IPS-18a (cell line): ENCODE results near the gene C2orf80.
"Not testable (repeated sequence)": the region's sequence is repeated elsewhere in the genome, so short reads cannot be mapped to it uniquely, and the experiment has no call there.

Source experiments
- H3K27ac ChIP-seq: one replicate; pipeline ENCODE4 v1.5.1; 2013; ENCODE audit warnings: low read length
- H3K27me3 ChIP-seq: one replicate; pipeline ENCODE4 v1.6.1; 2013; ENCODE audit warnings: mild to moderate bottlenecking, low read length; ENCODE audit not compliant: control insufficient read depth, insufficient read depth
- H3K36me3 ChIP-seq: one replicate; pipeline ENCODE4 v1.6.1; 2013; ENCODE audit warnings: low read depth, low read length; ENCODE audit not compliant: control insufficient read depth
- H3K4me1 ChIP-seq: one replicate; pipeline ENCODE4 v1.6.1; 2013; ENCODE audit warnings: low read depth, low read length; ENCODE audit not compliant: control insufficient read depth
- H3K4me3 ChIP-seq: one replicate; pipeline ENCODE4 v1.5.1; 2013; ENCODE audit warnings: low read length
- H3K9ac ChIP-seq: one replicate; pipeline ENCODE4 v1.6.1; 2013; ENCODE audit warnings: mild to moderate bottlenecking, low read length, moderate library complexity
- H3K9me3 ChIP-seq: one replicate; pipeline ENCODE4 v1.6.1; 2013; ENCODE audit warnings: low read depth, low read length; ENCODE audit not compliant: control insufficient read depth

C2orf80 gene

DNA sequence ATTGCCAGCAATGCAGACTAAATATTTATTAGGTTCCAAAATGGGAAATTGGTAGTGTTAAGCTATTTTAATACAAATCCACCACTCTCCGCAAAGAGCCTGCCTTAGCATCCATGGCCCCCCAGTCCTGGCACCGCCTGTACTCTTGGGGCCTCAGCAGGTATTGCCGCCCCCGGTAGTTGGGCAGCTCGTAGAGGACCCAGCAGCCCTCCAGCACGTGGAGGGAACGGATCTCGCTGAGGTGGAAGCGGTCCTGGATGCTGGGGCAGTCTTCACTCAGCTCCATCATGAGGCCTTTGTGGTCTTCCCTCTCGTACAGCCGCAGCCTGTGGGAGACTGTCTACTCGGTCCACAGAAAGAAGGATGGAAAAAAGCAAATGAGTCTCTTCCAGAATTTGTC is 61.7 kb downstream of the C2orf80 start:
- Histone ChIP-seq H3K9me3 (no peaks in the 10 kb centered on the region), H3K27ac (no peak overlapping the region), H3K4me3 (no peak overlapping the region), H3K4me1 (no peaks in the 10 kb centered on the region), H3K27me3 (no peaks in the 10 kb centered on the region), H3K9ac (no peak overlapping the region), H3K36me3 (no peaks in the 10 kb centered on the region)

DNA sequence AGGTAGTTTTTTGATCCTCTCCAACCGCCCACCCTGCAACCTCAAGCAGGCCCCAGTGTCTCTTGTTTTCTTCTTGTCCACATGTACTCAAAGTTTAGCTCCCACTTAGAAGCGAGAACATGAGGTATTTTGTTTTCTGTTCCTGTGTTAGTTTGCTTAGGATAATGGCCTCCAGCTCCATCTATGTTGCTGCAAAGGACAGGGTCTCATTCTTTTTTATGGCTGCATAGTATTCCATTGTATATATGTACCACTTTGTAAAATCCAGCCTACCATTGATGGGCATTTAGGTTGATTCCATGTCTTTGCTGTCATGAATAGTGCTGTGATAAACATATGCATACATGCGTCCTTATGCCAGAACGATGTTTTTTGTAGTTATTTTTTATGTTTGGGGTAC is 62.7 kb downstream of the C2orf80 start:
- Histone ChIP-seq H3K9me3 (no peaks in the 10 kb centered on the region), H3K36me3 (no peaks in the 10 kb centered on the region), H3K4me1 (no peaks in the 10 kb centered on the region), H3K27ac (no peak overlapping the region), H3K9ac (no peak overlapping the region), H3K27me3 (no peaks in the 10 kb centered on the region), H3K4me3 (no peak overlapping the region)

DNA sequence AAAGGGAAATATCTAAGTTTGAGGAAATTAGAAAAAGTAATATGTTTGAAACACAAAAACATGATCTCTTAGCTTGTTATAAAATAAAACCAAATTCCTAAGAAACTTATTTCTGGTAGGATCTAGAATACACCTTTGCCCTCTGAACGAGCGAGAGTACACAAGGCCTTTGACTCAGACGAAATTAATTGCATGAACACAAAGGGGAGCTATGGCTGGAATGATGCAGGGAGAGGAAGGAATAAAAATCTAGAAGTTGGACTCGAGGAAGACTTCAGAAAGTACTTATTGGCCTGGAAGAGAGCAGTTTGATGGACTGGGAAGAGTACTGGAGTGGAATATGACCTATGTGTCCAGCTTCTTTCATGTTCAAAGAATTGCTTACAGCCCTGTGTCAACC is 64.6 kb downstream of the C2orf80 start:
- H3K4me3 ChIP-seq, result no peak overlapping the region
- no peaks in the 10 kb centered on the region for H3K9me3 ChIP-seq
- H3K36me3 ChIP-seq, result no peaks in the 10 kb centered on the region
- H3K4me1 ChIP-seq, result no peaks in the 10 kb centered on the region
- no peaks in the 10 kb centered on the region for H3K27me3 ChIP-seq
- no peak overlapping the region for H3K9ac ChIP-seq
- no peak overlapping the region for H3K27ac ChIP-seq

DNA sequence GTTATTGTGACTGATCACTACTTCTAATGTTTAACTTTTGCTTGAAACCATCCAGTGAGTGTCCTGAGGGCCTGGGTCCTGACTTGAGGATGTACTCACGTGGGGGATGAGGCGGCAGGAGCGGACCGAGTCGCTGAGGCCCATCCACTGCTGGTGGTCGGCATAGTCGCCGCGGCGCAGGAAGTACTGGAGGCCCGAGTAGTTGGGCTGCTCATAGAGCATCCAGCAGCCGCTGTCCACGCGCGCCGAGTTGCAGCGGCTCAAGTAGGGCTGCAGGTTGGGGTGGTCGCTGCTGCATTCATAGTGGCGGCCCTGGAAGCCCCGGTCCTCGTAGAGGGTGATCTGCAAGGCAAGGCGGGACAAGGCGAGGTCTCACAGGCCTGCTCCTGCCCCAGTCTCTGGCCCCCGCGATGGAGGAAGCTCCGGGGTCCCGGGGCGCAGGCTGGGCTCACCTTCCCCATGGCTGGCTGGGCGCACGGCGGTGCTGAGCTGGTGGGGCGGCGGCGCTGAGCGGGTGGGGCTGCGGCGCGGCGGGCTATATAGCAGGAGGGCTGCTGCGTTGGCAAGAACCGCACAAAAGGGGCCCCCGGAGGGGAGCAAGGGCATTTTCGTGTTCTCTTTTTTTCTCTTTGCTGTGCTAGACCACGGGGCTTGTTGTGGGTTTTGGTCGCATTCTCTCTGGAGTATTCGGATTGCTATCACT is 65.7 kb downstream of the C2orf80 start, which contains the start of gene CRYGD:
Gene CRYGD, minus strand, starts transcription at position 512 of the 703 bp plus-strand sequence. Its CDS starts 51 bp downstream, at position 461.
- H3K4me3 ChIP-seq, H3K36me3 ChIP-seq, H3K9ac ChIP-seq, H3K27me3 ChIP-seq, H3K9me3 ChIP-seq, H3K4me1 ChIP-seq, H3K27ac ChIP-seq: not testable (repeated sequence)

DNA sequence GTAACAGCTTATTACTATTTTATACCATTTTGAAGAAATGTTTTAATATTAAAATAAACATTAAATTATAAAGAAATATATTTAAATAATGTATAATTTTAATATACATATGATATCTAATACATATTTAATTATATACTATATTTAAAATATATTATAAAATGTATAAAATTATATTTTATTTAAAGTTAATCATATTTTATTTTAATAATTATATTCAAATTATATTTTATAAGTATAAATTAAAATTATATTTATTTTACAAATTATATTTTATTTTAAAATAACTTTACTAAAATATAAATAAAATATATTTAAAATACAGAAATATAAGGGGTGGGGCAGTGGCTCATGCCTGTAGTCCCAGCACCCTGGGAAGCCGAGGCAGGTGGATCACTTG is 67.6 kb downstream of the C2orf80 start:
- no peak overlapping the region for H3K27ac ChIP-seq
- no peaks in the 10 kb centered on the region for H3K9me3 ChIP-seq
- no peaks in the 10 kb centered on the region for H3K27me3 ChIP-seq
- no peak overlapping the region for H3K9ac ChIP-seq
- H3K4me1 ChIP-seq, result no peaks in the 10 kb centered on the region
- H3K36me3 ChIP-seq, result no peaks in the 10 kb centered on the region
- H3K4me3 ChIP-seq, result no peak overlapping the region

DNA sequence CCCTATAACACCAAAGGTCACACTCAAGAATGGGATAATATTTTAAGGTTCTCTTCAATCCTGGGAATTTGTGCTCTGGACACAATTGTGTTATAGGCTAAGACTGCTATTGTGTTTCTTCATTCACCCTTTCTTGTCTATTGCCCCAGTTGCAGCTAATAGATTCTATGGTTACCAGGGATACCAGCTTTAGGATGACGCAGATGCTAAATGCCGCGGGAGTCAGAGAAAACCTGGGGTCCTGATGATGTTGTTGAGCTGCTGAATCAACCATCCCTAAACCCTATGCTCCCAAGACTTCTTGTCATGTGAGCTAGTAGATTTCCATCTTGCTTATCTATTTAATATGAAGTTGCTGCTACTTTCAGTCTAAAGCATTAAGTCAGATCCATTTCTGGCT is 70.9 kb downstream of the C2orf80 start:
- H3K27ac ChIP-seq, result no peak overlapping the region
- no peak overlapping the region for H3K4me3 ChIP-seq
- no peaks in the 10 kb centered on the region for H3K27me3 ChIP-seq
- no peaks in the 10 kb centered on the region for H3K4me1 ChIP-seq
- H3K36me3 ChIP-seq, result no peaks in the 10 kb centered on the region
- H3K9ac ChIP-seq, result no peak overlapping the region
- H3K9me3 ChIP-seq, result no peaks in the 10 kb centered on the region

DNA sequence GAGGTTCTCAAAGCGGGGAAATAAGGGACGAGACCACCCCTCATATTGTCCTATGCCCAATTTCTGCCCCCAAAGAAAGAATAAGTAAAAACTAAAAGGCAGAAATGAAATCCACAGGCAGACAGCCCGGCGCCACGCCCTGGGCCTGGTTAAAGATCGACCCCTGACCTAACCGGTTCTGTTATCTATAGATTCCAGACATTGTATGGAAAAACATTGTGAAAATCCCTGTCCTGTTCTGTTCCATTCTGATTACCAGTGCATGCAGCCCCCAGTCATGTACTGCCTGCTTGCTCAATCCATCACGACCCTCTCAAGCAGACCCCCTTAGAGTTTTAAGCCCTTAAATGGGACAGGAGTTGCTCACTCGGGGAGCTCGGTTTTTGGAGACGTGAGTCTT is 72.4 kb downstream of the C2orf80 start:
- not testable (repeated sequence) for H3K9ac ChIP-seq, H3K36me3 ChIP-seq, H3K9me3 ChIP-seq, H3K4me3 ChIP-seq, H3K27me3 ChIP-seq, H3K27ac ChIP-seq
- peaks cover 11% of the 10 kb centered on the region for H3K4me1 ChIP-seq
